ENCODE data around the gene ASB9.

- no peak for TF ChIP-seq CTCF (IDR thresholded peaks at IDR 0.05; ENCODE audit: control extremely low read depth in 1 of 3, insufficient read depth in 1 of 3, low read depth in 1 of 3, low read length in 3 of 3)
- no peak for TF ChIP-seq JUND (IDR thresholded peaks at IDR 0.05; ENCODE audit: low read length)
- no peak for TF ChIP-seq POLR2AphosphoS5 (IDR thresholded peaks at IDR 0.05; ENCODE audit: low read depth, low read length)
- no peak for TF ChIP-seq GTF2F1 (IDR thresholded peaks at IDR 0.05; ENCODE audit: borderline replicate concordance, low read depth, low read length)
- TF ChIP-seq SRF (IDR thresholded peaks at IDR 0.05; ENCODE audit: low read depth, low read length) = no peak
- no peak for TF ChIP-seq ATF2 (IDR thresholded peaks at IDR 0.05; ENCODE audit: low read length)
- TF ChIP-seq RBBP5 (IDR thresholded peaks at IDR 0.05; ENCODE audit: borderline replicate concordance, low read depth, low read length) = no peak
- TF ChIP-seq TAF1 (IDR thresholded peaks at IDR 0.05; ENCODE audit: low read depth, low read length) = no peak
- TF ChIP-seq GABPA (IDR thresholded peaks at IDR 0.05; ENCODE audit: borderline replicate concordance, insufficient read depth, low read length) = no peak
- TF ChIP-seq EZH2 (IDR thresholded peaks at IDR 0.05; ENCODE audit: low read depth, low read length, severe bottlenecking) = no peak
Measured at GRCh38 chrX:15244421-15244820, 25.5 kb downstream of the ASB9 start.
